Mucosa of descending colon (tissue), 3 donors: Measurements from ENCODE around the gene METTL21C. TPM values are rescaled to one million over a fixed set of nuclear protein-coding genes. Genes with fewer than 3 reads are reported as not detected.

Experiments
- ATAC-seq: fragments of 200-7000 bp; cut with Tn5 transposase; one replicate; pipeline ENCODE4 v1.9.1; 2020; ENCODE audit warnings: mild to moderate bottlenecking, moderate library complexity
- DNase-seq, 3 donors: peaks; one replicate each; pipeline ENCODE4 v3.0.0-alpha.2; 2020
- H3K36me3 ChIP-seq: fragments of 200-600 bp; one replicate; pipeline ENCODE4 v1.8.0; 2021; ENCODE audit warnings: low read depth, mild to moderate bottlenecking
- H3K4me1 ChIP-seq: fragments of 200-600 bp; one replicate; pipeline ENCODE4 v1.8.0; 2021; ENCODE audit warnings: low read depth, mild to moderate bottlenecking
- H3K4me3 ChIP-seq: fragments of 200-600 bp; one replicate; pipeline ENCODE4 v1.8.0; 2021; ENCODE audit warnings: mild to moderate bottlenecking
- H3K9me3 ChIP-seq: fragments of 200-600 bp; one replicate; pipeline ENCODE4 v1.8.0; 2021; ENCODE audit warnings: mild to moderate bottlenecking
- intact Hi-C, 2 donors: fragments of 100-400 bp; cut with DNase I in 1 of 2; cut with micrococcal nuclease in 1 of 2; formaldehyde crosslinking; loops; one replicate each; pipeline versions ENCODE4 v1.11.0 to v1.11.1; 2022; cut with DNase I, micrococcal nuclease
- total RNA-seq, 3 donors: library from RNA; stranded (reverse); fragmentation: NEBNext Ultra II Directional in 2 of 3; extraction: Animal tissue kit (Norgen Biotek cat#: 25700) in 2 of 3; gene quantifications; one replicate each; pipeline versions ENCODE4 v1.2.1 to v1.2.4, GENCODE V29; 2021 to 2023
- TF ChIP-seq, protein P1 (sequence below): fragments of 200-600 bp; IDR thresholded peaks from one replicate; pipeline ENCODE4 v1.8.0; 2022; ENCODE audit warnings: antibody characterized with exemption, mild to moderate bottlenecking
- donor health status: DM: no; HTN: no; CAD: no; lungs with moderate emphysema.
- donor health status: DM: no; HTN: no; CAD: no.
- donor health status: DM: no; HTN: yes; CAD: no.

Gene METTL21C
- total RNA-seq, 3 donors from 2014 or later = not detected

- Histone ChIP-seq H3K4me1 (no peaks in the 10 kb centered on the region), H3K9me3 (no peaks in the 10 kb centered on the region), H3K36me3 (no peaks in the 10 kb centered on the region), H3K4me3 (no peak overlapping the region)
- TF ChIP-seq, protein P1, sequence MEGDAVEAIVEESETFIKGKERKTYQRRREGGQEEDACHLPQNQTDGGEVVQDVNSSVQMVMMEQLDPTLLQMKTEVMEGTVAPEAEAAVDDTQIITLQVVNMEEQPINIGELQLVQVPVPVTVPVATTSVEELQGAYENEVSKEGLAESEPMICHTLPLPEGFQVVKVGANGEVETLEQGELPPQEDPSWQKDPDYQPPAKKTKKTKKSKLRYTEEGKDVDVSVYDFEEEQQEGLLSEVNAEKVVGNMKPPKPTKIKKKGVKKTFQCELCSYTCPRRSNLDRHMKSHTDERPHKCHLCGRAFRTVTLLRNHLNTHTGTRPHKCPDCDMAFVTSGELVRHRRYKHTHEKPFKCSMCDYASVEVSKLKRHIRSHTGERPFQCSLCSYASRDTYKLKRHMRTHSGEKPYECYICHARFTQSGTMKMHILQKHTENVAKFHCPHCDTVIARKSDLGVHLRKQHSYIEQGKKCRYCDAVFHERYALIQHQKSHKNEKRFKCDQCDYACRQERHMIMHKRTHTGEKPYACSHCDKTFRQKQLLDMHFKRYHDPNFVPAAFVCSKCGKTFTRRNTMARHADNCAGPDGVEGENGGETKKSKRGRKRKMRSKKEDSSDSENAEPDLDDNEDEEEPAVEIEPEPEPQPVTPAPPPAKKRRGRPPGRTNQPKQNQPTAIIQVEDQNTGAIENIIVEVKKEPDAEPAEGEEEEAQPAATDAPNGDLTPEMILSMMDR = no peak
- ATAC-seq (no peak), DNase-seq (no peak)
- intact Hi-C loops = no loop called here
Observed at GRCh38 chr13:102690883-102691282, 4.0 kb downstream of the METTL21C start.

GRCh38 chr13:102688306-102688973, 6.4 kb downstream of the METTL21C start:
- TF ChIP-seq, protein P1 = no peak
- intact Hi-C loops = no loop called here
- H3K4me1 ChIP-seq = no peaks in the 10 kb centered on the region
- no peak for DNase-seq
- no peak for ATAC-seq
- no peaks in the 10 kb centered on the region for H3K36me3 ChIP-seq
- no peak overlapping the region for H3K4me3 ChIP-seq
- H3K9me3 ChIP-seq = no peaks in the 10 kb centered on the region

DNA sequence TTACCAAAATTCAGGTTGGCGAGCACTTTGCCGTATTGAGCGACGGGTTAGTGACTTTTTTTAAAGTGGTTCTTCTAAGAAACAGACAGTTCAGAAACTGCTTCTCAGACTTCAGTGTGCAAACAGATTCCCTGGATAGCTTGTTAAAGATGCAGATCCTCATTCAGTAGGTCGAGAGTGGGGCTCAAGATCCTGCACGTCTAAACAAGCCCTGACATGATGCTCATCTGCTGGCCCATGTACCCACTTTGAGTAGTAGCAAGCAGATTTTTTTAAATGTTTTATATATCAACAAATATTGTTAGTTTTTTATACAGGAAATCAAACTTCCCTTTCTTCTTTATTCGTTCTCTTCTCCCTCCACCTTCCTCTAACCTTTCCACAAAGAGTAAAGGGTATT, 7.3 kb downstream of the METTL21C start:
- ATAC-seq (no peak), DNase-seq (no peak)
- TF ChIP-seq, protein P1 = no peak
- intact Hi-C loops = no loop called here
- Histone ChIP-seq H3K36me3 (no peaks in the 10 kb centered on the region), H3K4me3 (no peak overlapping the region), H3K4me1 (no peaks in the 10 kb centered on the region), H3K9me3 (no peaks in the 10 kb centered on the region)

- TF ChIP-seq, protein P1 = no peak
- ATAC-seq = no peak
- no peaks in the 10 kb centered on the region for H3K9me3 ChIP-seq
- no peaks in the 10 kb centered on the region for H3K4me1 ChIP-seq
- intact Hi-C loops = no loop called here
- H3K36me3 ChIP-seq = no peaks in the 10 kb centered on the region
- DNase-seq = no peak
- no peak overlapping the region for H3K4me3 ChIP-seq
Observed at GRCh38 chr13:102686024-102686423, 8.8 kb downstream of the METTL21C start.

- intact Hi-C loops = no loop called here
- H3K36me3 ChIP-seq = no peaks in the 10 kb centered on the region
- peaks cover 6% of the 10 kb centered on the region for H3K4me1 ChIP-seq
- no peak for ATAC-seq
- H3K4me3 ChIP-seq = no peak overlapping the region
- TF ChIP-seq, protein P1 = no peak
- no peak for DNase-seq
- no peaks in the 10 kb centered on the region for H3K9me3 ChIP-seq
Observed at GRCh38 chr13:102683637-102684036, 11.2 kb downstream of the METTL21C start.

- TF ChIP-seq, protein P1 = no peak
- intact Hi-C loops = no loop called here
Observed at GRCh38 chr13:102682727-102683126, 12.1 kb downstream of the METTL21C start.

More at GRCh38 chr13:102682727-102683126, 12.1 kb downstream of the METTL21C start:
- Histone ChIP-seq H3K4me1 (peaks cover 6% of the 10 kb centered on the region), H3K9me3 (no peaks in the 10 kb centered on the region), H3K4me3 (no peak overlapping the region), H3K36me3 (no peaks in the 10 kb centered on the region)
- ATAC-seq (no peak), DNase-seq (no peak)
